HG02885 (cell line): Measurements from ENCODE around the gene PPM1D.

Experiments
- ATAC-seq: cut with Tn5 transposase; IDR thresholded peaks from one replicate; pipeline ENCODE4 v1.9.1; 2021; ENCODE audit warnings: mild to moderate bottlenecking; ENCODE audit not compliant: unreplicated experiment, poor library complexity

The PPM1D gene

GRCh38 chr17:60615840-60616239 lies 15.8 kb downstream of the PPM1D start:
- no peak for ATAC-seq

DNA sequence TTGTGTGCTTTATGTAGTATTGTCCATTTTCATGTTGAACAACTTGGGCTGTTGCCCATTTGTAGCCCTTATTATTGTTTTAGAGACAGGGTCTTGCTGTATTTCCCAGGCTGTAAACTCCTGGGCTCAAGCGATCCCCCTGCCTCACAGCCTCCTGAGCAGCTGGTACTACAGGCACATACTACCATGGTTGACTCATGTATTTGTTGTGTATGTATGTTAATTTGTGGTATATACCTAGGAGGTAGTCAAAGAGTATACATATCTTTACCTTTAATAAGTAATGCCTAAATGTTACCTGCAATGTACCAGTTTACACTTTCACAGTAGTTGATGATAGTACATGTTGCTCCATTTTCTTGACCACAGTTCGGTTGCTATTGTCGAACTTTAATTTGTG lies 18.1 kb downstream of the PPM1D start:
- ATAC-seq = no peak

- ATAC-seq = no peak
Observed at GRCh38 chr17:60618854-60619526, 19.0 kb downstream of the PPM1D start.

DNA sequence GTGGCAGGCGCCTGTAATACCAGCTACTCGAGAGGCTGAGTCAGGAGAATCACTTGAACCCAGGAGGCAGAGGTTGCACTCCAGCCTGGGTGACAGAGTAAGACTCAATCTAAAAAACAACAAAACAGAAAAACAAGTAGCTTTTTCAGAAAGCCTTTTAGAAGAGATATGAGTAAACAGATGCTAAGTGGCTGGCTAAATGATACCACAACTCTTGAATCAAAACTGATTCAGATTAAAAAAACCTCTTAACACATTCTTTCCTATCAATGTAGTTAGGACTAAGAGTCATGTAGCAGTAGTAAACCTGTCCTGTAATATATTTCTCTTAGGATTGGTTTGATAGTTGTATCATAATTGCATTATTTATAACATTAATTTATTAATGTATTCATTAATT lies 23.0 kb downstream of the PPM1D start:
- no peak for ATAC-seq

- ATAC-seq = no peak
Observed at GRCh38 chr17:60623415-60623814, 23.4 kb downstream of the PPM1D start.

GRCh38 chr17:60627124-60627523 lies 27.1 kb downstream of the PPM1D start:
- no peak for ATAC-seq

GRCh38 chr17:60628252-60628889 lies 28.4 kb downstream of the PPM1D start:
- ATAC-seq = no peak

DNA sequence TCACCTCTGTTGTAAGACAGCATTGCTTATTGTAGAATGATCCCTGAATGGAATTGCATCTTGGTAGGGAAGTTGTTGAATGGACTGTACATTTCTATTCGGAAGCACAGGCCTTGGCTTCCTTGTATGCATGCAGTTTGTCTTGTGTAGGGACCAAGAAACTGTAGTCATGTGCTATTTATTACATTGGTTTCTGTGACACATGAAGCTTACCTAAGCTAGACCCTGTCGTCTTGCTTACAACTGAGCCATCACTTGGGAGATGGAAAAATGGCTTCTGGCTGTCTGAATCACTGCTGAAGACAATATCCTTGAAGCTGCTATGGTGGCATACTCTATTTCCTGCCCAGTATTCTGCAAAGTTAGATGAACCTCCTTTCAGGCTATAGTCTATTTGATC lies 29.1 kb downstream of the PPM1D start:
- no peak for ATAC-seq

- no peak for ATAC-seq
Observed at GRCh38 chr17:60630352-60630751, 30.4 kb downstream of the PPM1D start.

- ATAC-seq = no peak
Observed at GRCh38 chr17:60631119-60631518, 31.1 kb downstream of the PPM1D start.

GRCh38 chr17:60637683-60638082 lies 37.7 kb downstream of the PPM1D start:
- no peak for ATAC-seq

DNA sequence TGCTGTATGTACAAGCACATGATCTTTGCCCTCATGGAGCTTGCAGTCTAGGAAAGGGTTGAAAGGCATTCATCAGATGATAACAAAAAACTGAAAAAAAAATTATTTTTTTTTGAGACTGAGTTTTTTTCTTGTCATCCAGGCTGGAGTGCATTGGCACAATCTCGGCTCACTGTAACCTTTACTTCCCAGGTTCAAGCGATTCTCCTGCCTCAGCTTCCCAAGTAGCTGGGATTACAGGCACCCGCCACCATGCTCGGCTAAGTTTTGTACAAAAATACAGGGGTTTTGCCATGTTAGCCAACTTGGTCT lies 39.0 kb downstream of the PPM1D start:
- no peak for ATAC-seq

GRCh38 chr17:60640503-60640902 lies 40.5 kb downstream of the PPM1D start:
- no peak for ATAC-seq

DNA sequence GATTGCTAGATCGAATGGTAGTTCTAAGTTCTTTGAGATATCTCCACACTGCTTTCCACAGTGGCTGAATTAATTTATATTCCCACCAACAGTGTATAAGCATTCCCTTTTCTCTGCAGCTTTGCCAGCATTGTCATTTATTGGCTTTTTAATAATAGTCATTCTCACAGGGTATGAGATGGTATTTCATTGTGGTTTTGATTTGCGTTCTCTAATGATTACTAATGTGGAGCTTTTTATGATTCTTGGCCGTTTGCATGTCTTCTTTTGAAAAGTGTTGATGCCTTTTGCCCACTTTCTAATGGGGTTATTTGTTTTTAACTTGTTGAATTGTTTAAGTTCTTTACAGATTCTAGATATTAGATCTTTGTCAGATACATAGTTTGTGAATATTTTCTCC lies 41.1 kb downstream of the PPM1D start:
- no peak for ATAC-seq

- ATAC-seq = no peak
Observed at GRCh38 chr17:60641810-60642220, 41.8 kb downstream of the PPM1D start.

- no peak for ATAC-seq
Observed at GRCh38 chr17:60645918-60646523, 46.0 kb downstream of the PPM1D start.

DNA sequence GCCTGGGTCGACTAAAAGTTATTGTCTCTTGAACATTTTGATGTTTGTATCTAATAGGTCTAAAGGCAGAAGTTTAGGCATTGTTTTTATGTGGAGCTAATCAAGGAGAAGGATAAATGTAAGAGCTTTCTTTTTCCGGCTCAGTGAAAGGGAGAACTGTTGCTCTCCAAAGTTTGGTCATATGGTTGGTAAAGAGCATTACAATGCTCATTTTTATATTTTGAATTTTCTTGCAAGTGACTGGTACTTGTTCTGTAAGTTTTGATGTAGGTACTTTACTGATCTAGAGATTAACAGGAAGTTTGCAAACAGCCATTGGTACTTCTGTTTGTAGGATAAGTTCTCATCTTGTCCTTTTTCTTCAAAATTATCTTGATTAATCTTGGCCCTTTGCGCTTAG lies 46.7 kb downstream of the PPM1D start:
- ATAC-seq = no peak

DNA sequence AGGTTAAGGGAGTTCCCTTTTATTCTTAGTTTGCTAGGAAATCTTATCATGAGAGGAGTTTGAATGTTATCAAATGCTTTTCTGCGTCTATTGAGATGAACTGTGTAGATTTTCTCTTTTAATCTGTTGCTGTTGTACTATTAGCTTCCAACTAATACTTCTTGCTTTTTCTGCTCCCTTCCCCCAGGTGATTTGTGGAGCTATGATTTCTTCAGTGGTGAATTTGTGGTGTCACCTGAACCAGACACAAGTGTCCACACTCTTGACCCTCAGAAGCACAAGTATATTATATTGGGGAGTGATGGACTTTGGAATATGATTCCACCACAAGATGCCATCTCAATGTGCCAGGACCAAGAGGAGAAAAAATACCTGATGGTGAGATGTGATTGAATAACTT lies 47.7 kb downstream of the PPM1D start:
- no peak for ATAC-seq

DNA sequence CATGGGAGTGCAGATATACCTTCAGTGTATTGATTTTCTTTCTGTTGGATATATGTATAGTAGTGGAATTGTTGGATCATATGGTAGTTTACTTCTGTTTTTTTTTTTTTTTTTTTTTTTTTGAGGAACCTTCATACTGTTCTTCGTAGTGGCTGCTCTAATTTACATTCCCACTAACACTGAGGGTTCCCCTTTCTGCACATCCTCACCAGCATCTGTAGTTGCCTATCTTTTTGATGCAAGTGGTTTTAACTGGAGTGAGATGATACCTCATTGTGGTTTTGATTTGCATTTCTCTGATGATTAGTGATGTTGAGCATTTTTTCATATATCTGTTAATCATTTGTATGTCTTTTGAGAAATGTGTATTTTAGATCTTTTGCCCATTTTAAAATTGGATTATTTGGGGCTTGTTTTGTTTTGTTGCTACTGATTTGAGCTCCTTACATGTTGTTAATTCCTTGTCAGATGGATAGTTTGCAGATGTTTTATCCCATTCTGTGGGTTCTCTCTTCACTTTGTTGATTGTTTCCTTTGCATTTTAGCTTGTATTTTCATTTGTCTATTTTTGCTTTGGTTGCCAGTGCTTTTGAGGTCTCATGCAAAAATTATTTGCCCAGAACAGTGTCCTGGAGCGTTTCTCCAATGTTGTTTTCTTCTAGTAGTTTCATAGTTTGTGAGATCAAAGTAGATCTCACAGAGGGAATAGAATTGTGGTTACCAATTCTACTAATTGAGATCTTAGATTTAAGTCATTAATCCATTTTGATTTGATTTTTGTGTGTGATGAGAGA lies 52.7 kb downstream of the PPM1D start:
- peak; percentile 87 for ATAC-seq

GRCh38 chr17:60653569-60653968 lies 53.6 kb downstream of the PPM1D start:
- no peak for ATAC-seq

GRCh38 chr17:60656499-60656898 lies 56.5 kb downstream of the PPM1D start:
- no peak for ATAC-seq
